22Rv1 (cell line): Measurements from ENCODE around the gene CCDC149.

Experiments used
- ZFX ChIP-seq: fragments of 450-650 bp; IDR thresholded peaks from 2 replicates; pipeline ENCODE4 v1.6.1; 2017; ENCODE audit warnings: antibody characterized with exemption, borderline replicate concordance
- TF ChIP-seq, protein P1 (sequence below): fragments of 450-650 bp; IDR thresholded peaks from 2 replicates; pipeline ENCODE4 v1.5.1; 2017; ENCODE audit warnings: mild to moderate bottlenecking

GRCh38 chr4:24928708-24929107, 15.9 kb upstream of the CCDC149 start:
- TF ChIP-seq, protein P1, sequence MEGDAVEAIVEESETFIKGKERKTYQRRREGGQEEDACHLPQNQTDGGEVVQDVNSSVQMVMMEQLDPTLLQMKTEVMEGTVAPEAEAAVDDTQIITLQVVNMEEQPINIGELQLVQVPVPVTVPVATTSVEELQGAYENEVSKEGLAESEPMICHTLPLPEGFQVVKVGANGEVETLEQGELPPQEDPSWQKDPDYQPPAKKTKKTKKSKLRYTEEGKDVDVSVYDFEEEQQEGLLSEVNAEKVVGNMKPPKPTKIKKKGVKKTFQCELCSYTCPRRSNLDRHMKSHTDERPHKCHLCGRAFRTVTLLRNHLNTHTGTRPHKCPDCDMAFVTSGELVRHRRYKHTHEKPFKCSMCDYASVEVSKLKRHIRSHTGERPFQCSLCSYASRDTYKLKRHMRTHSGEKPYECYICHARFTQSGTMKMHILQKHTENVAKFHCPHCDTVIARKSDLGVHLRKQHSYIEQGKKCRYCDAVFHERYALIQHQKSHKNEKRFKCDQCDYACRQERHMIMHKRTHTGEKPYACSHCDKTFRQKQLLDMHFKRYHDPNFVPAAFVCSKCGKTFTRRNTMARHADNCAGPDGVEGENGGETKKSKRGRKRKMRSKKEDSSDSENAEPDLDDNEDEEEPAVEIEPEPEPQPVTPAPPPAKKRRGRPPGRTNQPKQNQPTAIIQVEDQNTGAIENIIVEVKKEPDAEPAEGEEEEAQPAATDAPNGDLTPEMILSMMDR, result no peak
- TF ChIP-seq ZFX, result no peak
